Activated CD4-positive, alpha-beta T cell treated with anti-CD3 and anti-CD28 coated beads, Interleukin-2, amount 50 U/mL, for 1 hour (primary cell): ENCODE results near the gene MID1.
"Not testable (repeated sequence)": the region's sequence is repeated elsewhere in the genome, so short reads cannot be mapped to it uniquely, and the experiment has no call there.

Source experiments
- DNase-seq: peaks from one replicate; pipeline ENCODE4 v3.0.0-alpha.2; 2020

Gene MID1

GRCh38 chrX:10617186-10617998 lies 3.0 kb downstream of the MID1 start:
- no peak for DNase-seq

- no peak for DNase-seq
Observed at GRCh38 chrX:10615931-10616774, 4.2 kb downstream of the MID1 start.

GRCh38 chrX:10612215-10612614 lies 8.2 kb downstream of the MID1 start:
- DNase-seq, result no peak

- no peak for DNase-seq
Observed at GRCh38 chrX:10611441-10612090, 8.8 kb downstream of the MID1 start.

- DNase-seq, result no peak
Observed at GRCh38 chrX:10608099-10608498, 12.3 kb downstream of the MID1 start.

- DNase-seq, result no peak
Observed at GRCh38 chrX:10607233-10607632, 13.2 kb downstream of the MID1 start.

GRCh38 chrX:10603612-10604011 lies 16.8 kb downstream of the MID1 start:
- DNase-seq, result no peak

GRCh38 chrX:10602646-10603045 lies 17.7 kb downstream of the MID1 start:
- DNase-seq, result no peak

- DNase-seq, result no peak
Observed at GRCh38 chrX:10600479-10600878, 19.9 kb downstream of the MID1 start.

GRCh38 chrX:10598540-10598939 lies 21.8 kb downstream of the MID1 start:
- no peak for DNase-seq

GRCh38 chrX:10597871-10598270 lies 22.5 kb downstream of the MID1 start:
- no peak for DNase-seq

GRCh38 chrX:10591363-10592335 lies 28.7 kb downstream of the MID1 start:
- DNase-seq, result no peak

- DNase-seq, result not testable (repeated sequence)
Observed at GRCh38 chrX:10589787-10590186, 30.6 kb downstream of the MID1 start.

GRCh38 chrX:10589098-10589497 lies 31.3 kb downstream of the MID1 start:
- no peak for DNase-seq

- not testable (repeated sequence) for DNase-seq
Observed at GRCh38 chrX:10584882-10585281, 35.5 kb downstream of the MID1 start.

GRCh38 chrX:10582945-10583344 lies 37.4 kb downstream of the MID1 start:
- no peak for DNase-seq

GRCh38 chrX:10582215-10582733 lies 38.1 kb downstream of the MID1 start:
- no peak for DNase-seq

GRCh38 chrX:10579112-10580011 lies 41.0 kb downstream of the MID1 start:
- DNase-seq, result no peak

GRCh38 chrX:10578527-10578926 lies 41.9 kb downstream of the MID1 start:
- DNase-seq, result no peak

- no peak for DNase-seq
Observed at GRCh38 chrX:10577853-10578252, 42.5 kb downstream of the MID1 start.
